HUDEP-2 (cell line): ENCODE measurements around the gene CBX4.

Source experiments
- DNase-seq, 76 experiments: peaks; one replicate each; lab custom pipeline; 2025; ENCODE audit not compliant: unreplicated experiment in 76 of 76; lab: John Stamatoyannopoulos, UW

Gene CBX4

DNA sequence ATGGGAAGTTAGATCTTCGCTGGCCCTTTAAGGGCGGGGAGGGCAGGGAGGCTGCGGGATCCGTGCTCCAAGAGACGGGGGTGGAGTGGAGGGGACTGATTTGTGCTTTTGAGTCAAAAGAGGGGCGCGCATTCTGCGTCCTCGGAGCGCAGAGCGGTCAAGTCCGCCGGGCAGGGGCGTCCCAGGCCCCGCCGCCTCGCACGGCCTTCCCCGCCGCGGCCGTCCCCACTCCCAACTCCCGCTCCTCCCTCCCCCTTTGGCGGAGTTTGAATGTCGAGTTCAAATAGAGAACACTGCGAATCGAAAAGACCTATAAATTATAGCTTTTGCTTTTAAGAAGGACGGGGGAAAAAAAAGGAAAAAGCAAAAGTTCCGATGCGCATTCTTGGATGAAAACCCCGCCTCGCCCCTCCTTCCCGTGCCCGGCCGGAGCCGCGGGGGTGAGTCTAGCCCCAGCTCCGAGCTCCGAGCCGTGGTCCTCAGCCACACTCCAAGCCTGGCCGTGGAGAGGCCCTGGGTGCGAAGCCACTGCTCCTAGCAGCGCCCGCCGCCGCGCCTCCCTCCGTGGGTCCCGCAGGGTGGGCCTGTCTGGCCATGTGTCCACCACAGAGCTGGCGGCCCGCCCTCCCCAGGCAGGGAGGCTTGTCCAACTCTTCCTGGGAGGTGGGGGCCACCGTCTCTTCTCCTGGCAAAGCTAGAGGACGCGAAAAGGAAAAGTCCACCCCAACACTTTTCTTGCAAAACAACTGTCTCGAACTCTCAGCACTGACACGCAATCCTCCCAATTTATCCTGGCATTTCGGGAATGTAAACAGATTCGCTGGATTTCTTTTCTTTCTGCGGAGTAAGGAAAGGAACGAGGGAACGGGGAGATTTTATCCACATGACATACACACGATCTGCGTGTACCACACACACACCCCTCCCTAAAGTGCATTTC lies 46.0 kb downstream of the CBX4 start:
- DNase-seq = no peak

DNA sequence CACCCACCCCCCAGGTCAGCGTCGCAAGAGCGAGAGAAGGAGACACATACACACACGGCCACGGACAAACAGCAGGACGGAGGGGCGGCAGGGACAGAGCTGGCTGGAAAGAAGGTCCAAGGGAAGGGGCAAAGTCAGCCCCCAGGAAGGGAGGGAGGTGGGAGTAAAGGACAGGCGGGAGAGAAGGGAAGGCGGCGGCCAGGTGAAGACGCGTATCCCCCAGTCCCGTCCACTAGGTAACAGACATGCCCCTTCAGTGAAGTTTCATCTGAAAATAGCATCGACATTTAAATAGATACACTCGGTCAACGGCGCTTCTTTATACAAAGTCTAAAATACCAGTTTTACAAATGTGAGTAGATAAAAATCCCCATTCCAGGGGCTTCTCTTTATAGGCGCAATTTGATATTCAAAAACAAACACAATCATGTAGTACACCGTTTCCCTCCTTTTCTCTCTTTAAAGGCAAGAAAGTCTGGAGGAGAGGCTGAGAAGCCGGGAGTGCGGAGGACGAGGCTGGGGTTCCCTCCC lies 46.8 kb downstream of the CBX4 start:
- no peak for DNase-seq

DNA sequence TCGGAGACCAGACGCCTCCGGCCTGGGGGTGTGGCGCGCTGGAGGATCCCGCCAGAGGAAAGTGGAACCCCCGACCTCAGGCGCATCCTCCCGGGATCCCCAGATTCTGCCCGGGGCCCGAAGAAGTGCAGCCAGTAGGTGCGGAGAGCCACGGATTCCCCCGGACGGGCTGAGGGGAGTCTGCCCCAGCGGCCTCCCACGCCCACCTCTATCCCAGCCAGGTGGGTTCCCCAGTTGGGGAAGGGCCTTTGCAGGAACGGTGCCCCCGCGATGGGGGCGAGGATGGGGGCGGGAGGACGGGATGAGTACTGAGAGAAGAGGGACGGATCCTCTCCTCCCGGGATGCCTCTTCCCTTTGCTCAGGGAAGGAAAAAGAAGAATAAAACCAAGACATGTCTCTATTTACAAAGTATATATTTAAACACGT lies 47.5 kb downstream of the CBX4 start:
- no peak for DNase-seq

DNA sequence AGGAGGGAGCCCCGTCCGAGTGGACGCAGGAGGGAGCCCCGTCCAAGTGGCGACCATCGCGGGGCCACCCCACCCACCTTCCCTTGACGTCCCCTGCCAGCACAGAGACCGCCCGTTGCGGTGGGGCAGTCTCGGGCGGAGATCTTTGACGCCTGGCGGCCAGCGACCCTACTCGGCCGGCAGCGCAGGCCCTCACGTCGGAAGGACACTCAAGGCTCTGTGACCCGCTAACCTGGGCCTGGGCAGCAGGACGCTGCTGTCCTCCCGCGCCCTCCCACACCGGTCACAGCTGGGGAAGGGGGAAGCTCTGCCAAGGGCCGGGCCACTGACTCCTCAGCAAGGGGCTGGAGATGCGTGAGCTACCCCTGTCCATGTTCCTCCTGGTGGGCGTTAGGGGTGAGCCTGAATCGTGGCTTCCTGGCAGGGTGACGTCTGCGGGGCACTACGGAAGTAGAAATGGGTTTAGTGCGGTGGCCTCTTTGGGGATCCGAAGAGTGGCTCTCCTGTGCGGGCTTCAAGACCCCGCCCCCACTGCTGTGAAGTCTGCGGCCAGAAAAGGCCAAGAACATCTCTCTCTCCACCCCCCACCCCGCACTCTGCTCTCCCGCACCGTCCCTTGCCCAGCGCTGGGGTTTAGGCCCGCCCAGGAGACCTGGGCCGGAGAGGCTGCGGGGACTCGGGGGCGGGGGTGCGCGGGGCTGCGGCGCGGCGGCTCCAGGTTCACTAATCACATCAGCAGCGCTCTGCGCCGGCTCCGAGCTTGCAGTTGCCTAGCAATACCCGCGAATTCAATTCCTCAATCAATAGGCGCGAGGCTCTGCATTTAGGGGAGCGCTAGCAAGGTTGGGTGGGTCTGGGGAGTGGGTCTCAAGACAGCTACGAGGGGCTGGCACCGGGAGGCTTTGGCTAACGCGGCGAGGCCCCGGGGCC lies 48.2 kb downstream of the CBX4 start:
- no peak for DNase-seq

DNA sequence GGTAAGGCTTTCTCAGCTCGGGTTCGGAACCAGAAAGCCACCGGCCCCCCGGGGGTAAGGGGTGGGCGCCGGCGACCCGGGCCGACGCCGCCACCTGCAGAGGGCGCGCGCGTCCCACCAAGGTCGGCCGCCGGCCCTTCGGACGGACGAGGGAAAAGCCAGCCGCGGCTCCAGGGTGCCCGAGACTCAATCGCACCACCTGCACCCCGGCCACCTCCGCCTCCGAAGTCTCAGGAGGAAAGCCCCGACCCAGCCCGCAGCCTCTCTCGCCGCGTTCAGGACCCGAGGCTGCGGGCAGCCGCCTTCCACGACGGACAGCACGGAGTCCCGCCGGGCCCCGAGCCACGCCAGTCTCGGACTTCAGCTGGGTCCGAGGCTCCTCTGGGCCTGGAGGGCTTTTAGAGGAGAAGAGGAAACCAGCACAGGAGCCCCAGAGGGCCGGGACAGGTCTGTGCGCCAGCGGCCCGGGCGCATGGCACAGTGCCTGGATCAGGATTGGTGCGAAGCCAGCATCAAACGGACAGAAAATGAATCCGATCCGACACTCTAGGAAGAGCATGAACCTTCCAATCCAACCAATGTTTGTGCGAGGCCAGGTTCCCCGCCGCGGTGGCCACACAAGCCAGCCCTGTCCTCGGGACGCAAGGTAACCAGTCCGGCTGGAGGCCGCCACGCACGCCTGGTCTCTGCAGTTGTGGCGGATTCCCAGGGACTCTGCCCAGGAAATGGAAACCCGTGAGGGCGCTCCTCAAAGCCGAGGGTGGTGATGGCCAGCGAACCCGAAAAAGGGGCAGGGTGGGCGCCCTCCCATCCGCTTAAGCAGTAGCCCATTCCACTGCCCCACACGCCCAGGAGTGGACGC lies 49.1 kb downstream of the CBX4 start:
- peak in 21 of 76 experiments; percentile 5 to 40 (median 21) for DNase-seq

DNA sequence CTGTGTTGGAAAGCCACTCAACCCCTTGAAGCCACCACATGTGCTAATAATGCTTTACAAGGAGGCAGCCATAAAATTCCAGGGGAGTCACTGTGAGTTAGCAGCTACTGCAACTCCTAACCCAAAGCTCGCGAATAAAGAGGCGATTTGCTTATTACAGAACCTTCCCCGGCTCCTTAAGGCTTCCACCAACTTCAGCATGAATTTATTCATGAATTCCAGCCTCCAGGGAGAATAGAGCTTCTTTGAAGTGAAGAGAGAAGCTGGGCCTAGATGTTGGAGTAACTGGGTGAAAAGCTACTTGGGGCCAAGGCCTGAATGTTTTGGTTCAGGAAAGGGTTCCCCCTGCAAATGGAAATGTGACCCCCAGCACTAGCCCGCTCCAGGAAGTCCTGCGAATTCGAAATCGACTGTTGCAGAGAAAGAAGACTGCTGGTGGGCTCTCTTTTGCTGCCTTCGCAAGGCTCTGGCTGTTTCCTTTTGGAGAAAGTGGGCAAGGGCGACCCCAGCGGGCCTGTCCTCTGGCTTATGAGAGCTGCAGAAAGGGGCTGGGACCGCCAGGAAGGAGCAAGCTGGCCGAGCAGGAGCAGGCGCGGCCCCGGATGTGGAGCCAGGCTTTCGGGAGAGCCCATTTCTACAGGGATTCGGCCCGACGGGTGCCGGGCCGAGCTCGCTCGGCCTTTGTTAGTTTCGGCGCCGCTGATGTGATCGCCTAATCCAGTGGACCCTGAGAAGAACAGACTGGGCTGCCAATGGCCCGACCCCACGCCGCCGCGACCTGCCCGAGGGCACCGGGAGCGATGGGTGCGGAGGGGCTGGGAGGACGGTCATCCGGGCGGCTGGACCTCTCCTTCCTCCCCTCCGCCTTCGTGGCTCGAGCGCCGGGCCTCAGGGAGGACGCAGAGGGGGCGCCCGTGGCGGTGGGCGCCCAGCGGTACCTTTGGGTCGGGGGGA lies 50.0 kb downstream of the CBX4 start:
- DNase-seq = no peak

DNA sequence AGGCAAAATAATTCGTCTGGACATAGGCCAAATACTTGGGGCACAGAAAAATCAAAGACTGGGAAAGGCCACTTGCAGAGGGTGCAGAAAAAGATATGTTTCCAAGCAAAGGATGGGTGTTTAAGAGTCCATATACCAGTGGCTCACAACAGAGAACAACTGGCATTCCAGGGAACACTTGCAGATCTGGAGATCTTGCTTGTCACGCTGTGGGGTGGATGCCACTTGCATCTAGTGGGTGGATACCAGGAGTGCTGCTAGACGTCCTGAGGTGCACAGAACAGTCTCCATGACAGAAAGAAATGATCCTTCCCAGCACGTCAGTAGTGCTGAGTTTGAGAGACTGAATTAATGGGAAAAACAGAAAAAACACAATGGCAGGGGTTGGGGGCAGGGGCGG lies 50.8 kb downstream of the CBX4 start:
- no peak for DNase-seq

DNA sequence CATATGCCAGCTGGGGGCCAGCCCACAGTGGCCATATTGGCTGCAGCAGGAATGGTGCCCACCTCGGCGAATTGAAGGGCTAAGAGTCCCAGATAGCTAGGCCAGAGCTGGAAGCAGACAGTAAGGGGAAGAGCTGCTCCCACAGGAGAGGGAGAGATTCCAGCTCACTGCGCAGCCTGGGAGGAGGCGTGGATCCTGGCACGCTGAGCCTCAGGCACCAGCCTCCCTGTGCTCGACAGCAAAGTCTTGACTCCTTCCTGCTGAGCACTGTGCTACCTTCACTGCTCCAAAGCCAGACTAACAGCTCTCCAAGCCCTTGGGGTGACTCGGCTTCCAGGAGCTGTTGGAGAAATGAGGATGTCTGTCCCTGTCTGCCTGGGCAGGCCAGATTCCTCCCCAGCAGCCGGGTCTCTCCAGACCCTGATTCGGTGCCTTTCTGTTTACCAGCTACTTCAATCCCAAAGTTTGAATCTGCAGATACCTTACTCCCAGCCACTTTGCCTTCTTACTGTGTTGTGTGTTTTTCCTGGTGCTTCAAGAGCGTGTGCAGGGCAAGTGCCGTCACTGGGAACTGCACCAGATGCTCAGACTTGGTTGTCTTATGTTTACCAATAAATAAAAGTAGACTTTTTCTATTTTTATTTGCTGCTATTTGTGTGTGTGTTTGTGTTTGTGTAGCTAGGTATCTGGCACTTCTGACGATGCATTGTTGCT lies 52.2 kb downstream of the CBX4 start:
- no peak for DNase-seq

DNA sequence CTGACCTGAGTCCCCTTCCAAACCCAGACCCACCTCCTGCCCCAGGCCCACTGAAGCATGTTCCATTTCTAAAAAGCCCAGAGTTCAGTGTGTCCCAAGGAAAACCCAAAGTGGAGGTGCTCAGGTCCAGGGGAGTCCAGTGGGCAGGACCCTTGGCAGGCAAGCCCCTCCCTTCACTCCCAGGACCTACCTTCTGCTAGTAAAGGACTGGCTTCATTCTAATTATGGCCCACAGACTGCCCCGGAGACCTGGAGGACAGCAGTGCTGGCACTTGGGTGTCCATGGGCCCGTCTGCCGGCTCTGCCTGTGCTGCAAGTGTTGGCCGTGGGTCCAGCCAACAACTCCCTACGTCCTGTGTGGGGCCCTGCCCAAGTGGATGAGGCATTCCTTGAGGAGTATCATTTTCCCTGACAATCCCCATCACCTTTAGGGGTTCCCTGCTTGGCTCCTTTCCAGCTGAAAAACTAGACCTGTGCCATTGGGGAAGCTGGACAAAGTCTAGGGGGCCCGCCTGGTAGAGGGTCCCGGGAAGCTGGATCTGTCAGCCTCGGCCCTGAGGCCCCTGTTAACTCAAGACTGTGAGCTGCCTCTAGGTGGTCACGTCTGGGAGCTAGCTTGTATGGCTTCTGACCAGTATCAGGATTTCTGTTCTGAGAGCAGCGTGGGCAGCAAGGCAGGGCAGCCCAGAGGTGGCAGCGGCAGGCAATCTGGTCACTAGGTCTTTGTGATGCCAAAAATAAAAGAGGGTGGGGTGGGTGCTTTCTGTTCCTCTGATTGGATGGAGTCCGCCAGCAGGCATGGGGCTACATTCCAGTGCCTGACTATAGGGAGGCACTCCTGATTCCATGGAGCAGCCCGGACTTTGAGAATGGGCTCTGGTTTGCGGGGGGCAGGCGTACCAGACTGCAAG lies 53.1 kb downstream of the CBX4 start:
- DNase-seq = no peak

DNA sequence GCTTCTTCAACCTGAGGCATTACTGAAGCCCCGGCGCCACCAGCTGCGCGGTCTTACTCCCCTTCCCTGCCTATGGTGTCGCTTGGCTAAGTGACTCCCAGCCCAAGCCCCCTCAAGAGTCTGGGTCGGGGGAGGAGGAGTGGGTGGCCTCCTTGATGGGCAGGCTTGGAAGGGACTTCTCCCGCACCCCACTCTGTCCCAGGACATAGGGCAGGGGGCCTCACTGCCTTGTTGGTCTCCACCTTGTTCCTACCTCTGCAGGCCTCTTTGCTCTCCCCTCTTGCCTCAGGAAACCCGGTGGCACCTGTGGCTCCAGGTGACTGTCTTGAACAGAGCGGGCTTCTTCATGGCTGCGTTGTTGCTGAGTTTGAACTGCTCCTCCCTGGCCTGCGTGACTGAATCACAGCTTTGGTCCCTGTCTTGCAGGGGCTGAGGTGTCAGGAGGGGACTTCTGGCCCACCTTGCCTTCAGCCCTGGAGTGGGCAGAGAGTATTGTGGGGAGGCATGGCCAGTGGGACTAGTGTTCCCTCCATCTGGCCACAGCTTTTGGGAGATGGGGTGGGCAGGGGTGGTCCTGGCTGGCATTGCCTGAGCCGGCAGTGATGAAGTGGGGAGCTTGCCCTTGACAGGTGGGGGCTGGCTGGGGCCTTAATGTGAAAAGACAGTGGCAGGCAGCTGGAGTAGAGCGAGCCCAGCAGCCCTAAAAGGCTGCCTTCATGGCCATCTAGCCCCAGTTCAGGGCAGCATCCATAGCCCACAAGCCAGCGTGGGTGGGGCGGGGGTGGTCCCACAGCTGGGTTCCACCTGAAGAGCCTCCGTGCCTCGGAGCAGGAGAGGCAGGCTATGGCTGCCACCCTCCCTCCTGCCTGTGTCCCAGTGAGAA lies 54.0 kb downstream of the CBX4 start:
- DNase-seq = no peak

DNA sequence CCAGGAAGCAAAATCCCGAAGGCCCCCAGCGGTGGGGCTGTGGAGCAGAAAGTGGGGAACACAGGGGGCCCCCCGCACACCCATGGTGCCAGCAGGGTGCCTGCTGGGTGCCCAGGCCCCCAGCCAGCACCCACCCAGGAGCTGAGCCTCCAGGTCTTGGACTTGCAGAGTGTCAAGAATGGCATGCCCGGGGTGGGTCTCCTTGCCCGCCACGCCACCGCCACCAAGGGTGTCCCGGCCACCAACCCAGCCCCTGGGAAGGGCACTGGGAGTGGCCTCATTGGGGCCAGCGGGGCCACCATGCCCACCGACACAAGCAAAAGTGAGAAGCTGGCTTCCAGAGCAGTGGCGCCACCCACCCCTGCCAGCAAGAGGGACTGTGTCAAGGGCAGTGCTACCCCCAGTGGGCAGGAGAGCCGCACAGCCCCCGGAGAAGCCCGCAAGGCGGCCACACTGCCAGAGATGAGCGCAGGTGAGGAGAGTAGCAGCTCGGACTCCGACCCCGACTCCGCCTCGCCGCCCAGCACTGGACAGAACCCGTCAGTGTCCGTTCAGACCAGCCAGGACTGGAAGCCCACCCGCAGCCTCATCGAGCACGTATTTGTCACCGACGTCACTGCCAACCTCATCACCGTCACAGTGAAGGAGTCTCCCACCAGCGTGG lies 54.8 kb downstream of the CBX4 start:
- no peak for DNase-seq

DNA sequence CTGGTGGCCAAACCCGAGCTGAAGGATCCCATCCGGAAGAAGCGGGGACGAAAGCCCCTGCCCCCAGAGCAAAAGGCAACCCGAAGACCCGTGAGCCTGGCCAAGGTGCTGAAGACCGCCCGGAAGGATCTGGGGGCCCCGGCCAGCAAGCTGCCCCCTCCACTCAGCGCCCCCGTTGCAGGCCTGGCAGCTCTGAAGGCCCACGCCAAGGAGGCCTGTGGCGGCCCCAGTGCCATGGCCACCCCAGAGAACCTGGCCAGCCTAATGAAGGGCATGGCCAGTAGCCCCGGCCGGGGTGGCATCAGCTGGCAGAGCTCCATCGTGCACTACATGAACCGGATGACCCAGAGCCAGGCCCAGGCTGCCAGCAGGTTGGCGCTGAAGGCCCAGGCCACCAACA lies 55.3 kb downstream of the CBX4 start:
- DNase-seq = no peak
